ENCODE results near the gene PET100. TPM values are rescaled to one million over a fixed set of nuclear protein-coding genes. Genes with fewer than 3 reads are reported as not detected.

Gene PET100
- total and polyA plus RNA-seq, 2 experiments from 2014 or later, result 8.6 to 636 TPM

DNA sequence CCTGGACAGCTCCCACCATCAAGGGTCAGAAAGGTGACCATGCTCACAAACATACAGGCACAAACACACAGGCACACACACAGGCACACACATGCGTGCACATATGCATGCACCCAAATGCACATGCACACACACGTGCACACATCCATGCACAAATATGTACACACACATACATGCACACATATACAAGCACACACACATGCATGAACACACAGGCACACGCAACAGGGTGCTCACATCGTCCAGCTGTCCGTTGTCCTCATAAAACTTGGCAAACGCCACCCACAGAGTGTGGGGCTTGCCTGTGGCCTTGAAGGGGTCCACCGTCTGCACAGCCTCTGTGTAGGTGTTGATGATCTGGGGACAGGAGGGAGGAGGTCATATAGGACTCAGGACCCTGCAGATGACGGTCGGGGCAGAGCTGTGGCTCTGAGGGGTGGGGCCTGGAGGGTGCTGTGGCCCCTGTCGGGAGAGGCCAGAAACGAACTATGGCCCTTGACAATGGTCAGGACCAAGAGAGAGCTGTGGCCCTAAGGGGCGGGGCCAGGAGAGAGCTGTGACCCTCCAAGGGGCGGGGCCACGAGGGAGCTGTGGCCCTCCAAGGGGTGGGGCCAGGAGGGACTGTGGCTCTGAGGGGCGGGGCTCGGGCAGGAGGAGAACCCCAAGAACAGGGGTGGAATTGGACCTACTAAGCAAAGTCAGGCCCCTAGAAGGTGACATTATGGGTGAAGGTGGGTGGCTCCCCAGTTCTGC, 6.5 kb upstream of the PET100 start:
- DNase-seq (ENCODE audit: low spot score), result peak; percentile 76
- Histone ChIP-seq H3K4me3 (no peak overlapping the region), H3K9me2 (ENCODE audit: insufficient read depth) (no peaks in the 10 kb centered on the region), H3K36me3 (ENCODE audit: insufficient read depth) (no peaks in the 10 kb centered on the region; the same call in 1 of the 2 replicates), H3F3A (replicated peaks; ENCODE audit: low read depth) (no peaks in the 10 kb centered on the region), H3K27ac (ENCODE audit: low read depth) (no peak overlapping the region), H3K79me2 (replicated peaks; ENCODE audit: insufficient read depth) (peaks cover 18% of the 10 kb centered on the region), H4K20me1 (replicated peaks; ENCODE audit: insufficient read depth) (peaks cover under 1% of the 10 kb centered on the region), H3K4me1 (ENCODE audit: insufficient read depth) (no peaks in the 10 kb centered on the region), H3K27me3 (ENCODE audit: insufficient read depth) (no peaks in the 10 kb centered on the region), H3K4me2 (no peak overlapping the region), H2AFZ (no peak overlapping the region)
- peak; percentile 82 for ATAC-seq
- TF ChIP-seq POLR2AphosphoS5 (IDR thresholded peaks at IDR 0.05; ENCODE audit: low read depth), result no peak
- no peak for TF ChIP-seq ZNF114 (CRISPR knock-in tag; IDR thresholded peaks at IDR 0.05)
- TF ChIP-seq, protein P1, sequence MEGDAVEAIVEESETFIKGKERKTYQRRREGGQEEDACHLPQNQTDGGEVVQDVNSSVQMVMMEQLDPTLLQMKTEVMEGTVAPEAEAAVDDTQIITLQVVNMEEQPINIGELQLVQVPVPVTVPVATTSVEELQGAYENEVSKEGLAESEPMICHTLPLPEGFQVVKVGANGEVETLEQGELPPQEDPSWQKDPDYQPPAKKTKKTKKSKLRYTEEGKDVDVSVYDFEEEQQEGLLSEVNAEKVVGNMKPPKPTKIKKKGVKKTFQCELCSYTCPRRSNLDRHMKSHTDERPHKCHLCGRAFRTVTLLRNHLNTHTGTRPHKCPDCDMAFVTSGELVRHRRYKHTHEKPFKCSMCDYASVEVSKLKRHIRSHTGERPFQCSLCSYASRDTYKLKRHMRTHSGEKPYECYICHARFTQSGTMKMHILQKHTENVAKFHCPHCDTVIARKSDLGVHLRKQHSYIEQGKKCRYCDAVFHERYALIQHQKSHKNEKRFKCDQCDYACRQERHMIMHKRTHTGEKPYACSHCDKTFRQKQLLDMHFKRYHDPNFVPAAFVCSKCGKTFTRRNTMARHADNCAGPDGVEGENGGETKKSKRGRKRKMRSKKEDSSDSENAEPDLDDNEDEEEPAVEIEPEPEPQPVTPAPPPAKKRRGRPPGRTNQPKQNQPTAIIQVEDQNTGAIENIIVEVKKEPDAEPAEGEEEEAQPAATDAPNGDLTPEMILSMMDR (conservative IDR thresholded peaks at IDR 0.05; ENCODE audit: low read depth in 2 of 2), result no peak
- TF ChIP-seq, protein P2, sequence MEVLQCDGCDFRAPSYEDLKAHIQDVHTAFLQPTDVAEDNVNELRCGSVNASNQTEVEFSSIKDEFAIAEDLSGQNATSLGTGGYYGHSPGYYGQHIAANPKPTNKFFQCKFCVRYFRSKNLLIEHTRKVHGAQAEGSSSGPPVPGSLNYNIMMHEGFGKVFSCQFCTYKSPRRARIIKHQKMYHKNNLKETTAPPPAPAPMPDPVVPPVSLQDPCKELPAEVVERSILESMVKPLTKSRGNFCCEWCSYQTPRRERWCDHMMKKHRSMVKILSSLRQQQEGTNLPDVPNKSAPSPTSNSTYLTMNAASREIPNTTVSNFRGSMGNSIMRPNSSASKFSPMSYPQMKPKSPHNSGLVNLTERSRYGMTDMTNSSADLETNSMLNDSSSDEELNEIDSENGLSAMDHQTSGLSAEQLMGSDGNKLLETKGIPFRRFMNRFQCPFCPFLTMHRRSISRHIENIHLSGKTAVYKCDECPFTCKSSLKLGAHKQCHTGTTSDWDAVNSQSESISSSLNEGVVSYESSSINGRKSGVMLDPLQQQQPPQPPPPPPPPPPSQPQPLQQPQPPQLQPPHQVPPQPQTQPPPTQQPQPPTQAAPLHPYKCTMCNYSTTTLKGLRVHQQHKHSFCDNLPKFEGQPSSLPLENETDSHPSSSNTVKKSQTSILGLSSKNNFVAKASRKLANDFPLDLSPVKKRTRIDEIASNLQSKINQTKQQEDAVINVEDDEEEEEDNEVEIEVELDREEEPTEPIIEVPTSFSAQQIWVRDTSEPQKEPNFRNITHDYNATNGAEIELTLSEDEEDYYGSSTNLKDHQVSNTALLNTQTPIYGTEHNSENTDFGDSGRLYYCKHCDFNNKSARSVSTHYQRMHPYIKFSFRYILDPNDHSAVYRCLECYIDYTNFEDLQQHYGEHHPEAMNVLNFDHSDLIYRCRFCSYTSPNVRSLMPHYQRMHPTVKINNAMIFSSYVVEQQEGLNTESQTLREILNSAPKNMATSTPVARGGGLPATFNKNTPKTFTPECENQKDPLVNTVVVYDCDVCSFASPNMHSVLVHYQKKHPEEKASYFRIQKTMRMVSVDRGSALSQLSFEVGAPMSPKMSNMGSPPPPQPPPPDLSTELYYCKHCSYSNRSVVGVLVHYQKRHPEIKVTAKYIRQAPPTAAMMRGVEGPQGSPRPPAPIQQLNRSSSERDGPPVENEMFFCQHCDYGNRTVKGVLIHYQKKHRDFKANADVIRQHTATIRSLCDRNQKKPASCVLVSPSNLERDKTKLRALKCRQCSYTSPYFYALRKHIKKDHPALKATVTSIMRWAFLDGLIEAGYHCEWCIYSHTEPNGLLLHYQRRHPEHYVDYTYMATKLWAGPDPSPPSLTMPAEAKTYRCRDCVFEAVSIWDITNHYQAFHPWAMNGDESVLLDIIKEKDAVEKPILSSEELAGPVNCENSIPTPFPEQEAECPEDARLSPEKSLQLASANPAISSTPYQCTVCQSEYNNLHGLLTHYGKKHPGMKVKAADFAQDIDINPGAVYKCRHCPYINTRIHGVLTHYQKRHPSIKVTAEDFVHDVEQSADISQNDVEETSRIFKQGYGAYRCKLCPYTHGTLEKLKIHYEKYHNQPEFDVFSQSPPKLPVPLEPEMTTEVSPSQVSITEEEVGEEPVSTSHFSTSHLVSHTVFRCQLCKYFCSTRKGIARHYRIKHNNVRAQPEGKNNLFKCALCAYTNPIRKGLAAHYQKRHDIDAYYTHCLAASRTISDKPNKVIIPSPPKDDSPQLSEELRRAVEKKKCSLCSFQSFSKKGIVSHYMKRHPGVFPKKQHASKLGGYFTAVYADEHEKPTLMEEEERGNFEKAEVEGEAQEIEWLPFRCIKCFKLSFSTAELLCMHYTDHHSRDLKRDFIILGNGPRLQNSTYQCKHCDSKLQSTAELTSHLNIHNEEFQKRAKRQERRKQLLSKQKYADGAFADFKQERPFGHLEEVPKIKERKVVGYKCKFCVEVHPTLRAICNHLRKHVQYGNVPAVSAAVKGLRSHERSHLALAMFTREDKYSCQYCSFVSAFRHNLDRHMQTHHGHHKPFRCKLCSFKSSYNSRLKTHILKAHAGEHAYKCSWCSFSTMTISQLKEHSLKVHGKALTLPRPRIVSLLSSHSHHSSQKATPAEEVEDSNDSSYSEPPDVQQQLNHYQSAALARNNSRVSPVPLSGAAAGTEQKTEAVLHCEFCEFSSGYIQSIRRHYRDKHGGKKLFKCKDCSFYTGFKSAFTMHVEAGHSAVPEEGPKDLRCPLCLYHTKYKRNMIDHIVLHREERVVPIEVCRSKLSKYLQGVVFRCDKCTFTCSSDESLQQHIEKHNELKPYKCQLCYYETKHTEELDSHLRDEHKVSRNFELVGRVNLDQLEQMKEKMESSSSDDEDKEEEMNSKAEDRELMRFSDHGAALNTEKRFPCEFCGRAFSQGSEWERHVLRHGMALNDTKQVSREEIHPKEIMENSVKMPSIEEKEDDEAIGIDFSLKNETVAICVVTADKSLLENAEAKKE (CRISPR knock-in tag; IDR thresholded peaks at IDR 0.05), result no peak
- TF ChIP-seq NANOG (IDR thresholded peaks at IDR 0.05; ENCODE audit: borderline replicate concordance), result no peak
- no peak for TF ChIP-seq JUNB (IDR thresholded peaks at IDR 0.05; ENCODE audit: unreplicated experiment)
- TF ChIP-seq STAT1 (IDR thresholded peaks at IDR 0.05; ENCODE audit: unreplicated experiment), result no peak
- no peak for TF ChIP-seq EZH2 (IDR thresholded peaks at IDR 0.05; ENCODE audit: low read depth, unreplicated experiment)
- TF ChIP-seq ZNF331 (CRISPR knock-in tag; IDR thresholded peaks at IDR 0.05; ENCODE audit: low read depth), result no peak
- TF ChIP-seq REST (IDR thresholded peaks at IDR 0.05; ENCODE audit: unreplicated experiment), result no peak
- Mint-ChIP-seq H3K4me3 (no peak overlapping the region), H3K27me3 (ENCODE audit: insufficient read depth, low read depth, poor library complexity) (peaks cover 12% of the 10 kb centered on the region), H3K9me3 (no peaks in the 10 kb centered on the region), H3K36me3 (ENCODE audit: low read depth) (peaks cover 35% of the 10 kb centered on the region), H3K27ac (no peak overlapping the region), H3K4me1 (peaks cover under 1% of the 10 kb centered on the region; the same call in 2 of the 3 replicates)
